Cardiac fibroblast (primary cell): ENCODE measurements around the gene KIRREL3.

Experiments used
- DNase-seq, 2 donors: peaks; one replicate each; pipeline versions ENCODE4 v3.0.0 to v3.0.0-alpha.2; 2010; ENCODE audit warnings: low read depth in 2 of 2
- H3K4me3 ChIP-seq, 2 donors: replicated peaks in 1 of 2; 1 replicate in 1 of 2; 2 replicates in 1 of 2; pipeline ENCODE4 v1.5.1; 2011; ENCODE audit warnings: low read depth in 2 of 2, low read length in 2 of 2, mild to moderate bottlenecking in 2 of 2, moderate library complexity in 1 of 2
- CTCF ChIP-seq: IDR thresholded peaks from one replicate; pipeline ENCODE4 v1.5.1; 2011; ENCODE audit warnings: low read depth, mild to moderate bottlenecking, low read length, inconsistent platforms

Gene KIRREL3

GRCh38 chr11:126702987-126703386 is 297.6 kb downstream of the KIRREL3 start:
- DNase-seq, result no peak
- H3K4me3 ChIP-seq, result no peak overlapping the region
- TF ChIP-seq CTCF, result no peak

- no peak overlapping the region for H3K4me3 ChIP-seq
- no peak for DNase-seq
- no peak for TF ChIP-seq CTCF
These were observed 298.3 kb downstream of the KIRREL3 start for GRCh38 chr11:126702165-126702720.

DNA sequence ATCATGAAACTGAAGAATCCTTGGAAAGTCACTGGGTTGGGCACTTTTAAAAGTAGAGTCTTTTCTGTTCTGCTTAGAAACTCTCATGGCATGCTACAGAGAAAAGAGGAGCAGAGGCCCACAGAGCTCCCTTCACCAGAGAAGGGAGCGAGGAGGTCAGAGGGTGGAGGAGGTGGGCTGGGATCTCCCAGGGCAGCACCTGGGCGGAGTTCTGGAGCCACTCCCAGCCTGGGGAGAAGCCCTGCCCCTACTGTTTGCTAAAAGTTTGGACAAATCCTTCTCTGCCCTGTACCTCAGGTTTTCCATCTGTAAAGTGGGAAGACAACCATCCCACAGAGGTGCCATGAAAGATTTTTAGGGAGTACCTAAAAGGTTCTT is 299.1 kb downstream of the KIRREL3 start:
- no peak for TF ChIP-seq CTCF
- no peak overlapping the region for H3K4me3 ChIP-seq
- DNase-seq, result no peak

- no peak for DNase-seq
- no peak for TF ChIP-seq CTCF
- no peak overlapping the region for H3K4me3 ChIP-seq
These were observed 299.6 kb downstream of the KIRREL3 start for GRCh38 chr11:126700768-126701519.

DNA sequence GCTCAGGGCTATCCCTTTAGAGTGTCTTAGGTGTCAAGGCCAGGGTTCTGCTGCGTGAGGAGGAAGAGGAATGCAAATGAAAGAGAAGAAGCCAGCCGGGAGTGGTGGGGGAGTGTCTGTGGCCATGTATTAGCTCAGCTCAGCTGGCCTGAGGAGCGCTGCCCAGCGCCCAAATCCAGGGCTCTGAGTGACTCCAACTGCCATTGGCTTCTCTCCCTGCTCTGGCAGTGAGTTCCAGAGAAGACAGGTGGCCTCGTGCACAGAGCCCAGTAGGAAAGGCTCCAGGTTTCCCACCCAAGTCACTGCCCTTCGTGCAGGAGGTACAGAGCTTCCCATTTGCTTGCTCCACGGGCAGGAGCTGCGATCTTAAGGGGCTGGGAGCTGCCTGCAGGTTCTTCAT is 302.0 kb downstream of the KIRREL3 start:
- no peak for DNase-seq
- no peak overlapping the region for H3K4me3 ChIP-seq
- TF ChIP-seq CTCF, result no peak

GRCh38 chr11:126697936-126698335 is 302.6 kb downstream of the KIRREL3 start:
- no peak overlapping the region for H3K4me3 ChIP-seq
- no peak for TF ChIP-seq CTCF
- DNase-seq, result no peak

GRCh38 chr11:126696982-126697381 is 303.6 kb downstream of the KIRREL3 start:
- no peak for DNase-seq
- TF ChIP-seq CTCF, result no peak
- no peak overlapping the region for H3K4me3 ChIP-seq
